ENCODE data around the gene TCF20.

- TF ChIP-seq ZFP30 (CRISPR knock-in tag; IDR thresholded peaks at IDR 0.05) (no peak), TCF4 (CRISPR knock-in tag; IDR thresholded peaks at IDR 0.05; ENCODE audit: borderline replicate concordance) (no peak), CSDC2 (CRISPR knock-in tag; IDR thresholded peaks at IDR 0.05) (no peak), GLIS3 (CRISPR knock-in tag; IDR thresholded peaks at IDR 0.05) (no peak), SNAI2 (CRISPR knock-in tag; IDR thresholded peaks at IDR 0.05) (no peak), RARB (CRISPR knock-in tag; IDR thresholded peaks at IDR 0.05) (no peak), ZNF565 (CRISPR knock-in tag; conservative IDR thresholded peaks at IDR 0.05; ENCODE audit: low read depth) (no peak), ZNF70 (CRISPR knock-in tag; IDR thresholded peaks at IDR 0.05) (no peak), OSR1 (CRISPR knock-in tag; IDR thresholded peaks at IDR 0.05) (no peak), ZC3H10 (CRISPR knock-in tag; IDR thresholded peaks at IDR 0.05) (no peak), ARNTL (CRISPR knock-in tag; IDR thresholded peaks at IDR 0.05; ENCODE audit: borderline replicate concordance, low read depth) (no peak)
- TF ChIP-seq, protein P1, sequence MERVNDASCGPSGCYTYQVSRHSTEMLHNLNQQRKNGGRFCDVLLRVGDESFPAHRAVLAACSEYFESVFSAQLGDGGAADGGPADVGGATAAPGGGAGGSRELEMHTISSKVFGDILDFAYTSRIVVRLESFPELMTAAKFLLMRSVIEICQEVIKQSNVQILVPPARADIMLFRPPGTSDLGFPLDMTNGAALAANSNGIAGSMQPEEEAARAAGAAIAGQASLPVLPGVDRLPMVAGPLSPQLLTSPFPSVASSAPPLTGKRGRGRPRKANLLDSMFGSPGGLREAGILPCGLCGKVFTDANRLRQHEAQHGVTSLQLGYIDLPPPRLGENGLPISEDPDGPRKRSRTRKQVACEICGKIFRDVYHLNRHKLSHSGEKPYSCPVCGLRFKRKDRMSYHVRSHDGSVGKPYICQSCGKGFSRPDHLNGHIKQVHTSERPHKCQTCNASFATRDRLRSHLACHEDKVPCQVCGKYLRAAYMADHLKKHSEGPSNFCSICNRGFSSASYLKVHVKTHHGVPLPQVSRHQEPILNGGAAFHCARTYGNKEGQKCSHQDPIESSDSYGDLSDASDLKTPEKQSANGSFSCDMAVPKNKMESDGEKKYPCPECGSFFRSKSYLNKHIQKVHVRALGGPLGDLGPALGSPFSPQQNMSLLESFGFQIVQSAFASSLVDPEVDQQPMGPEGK (CRISPR knock-in tag; IDR thresholded peaks at IDR 0.05; ENCODE audit: borderline replicate concordance): no peak
- TF ChIP-seq, protein P2, sequence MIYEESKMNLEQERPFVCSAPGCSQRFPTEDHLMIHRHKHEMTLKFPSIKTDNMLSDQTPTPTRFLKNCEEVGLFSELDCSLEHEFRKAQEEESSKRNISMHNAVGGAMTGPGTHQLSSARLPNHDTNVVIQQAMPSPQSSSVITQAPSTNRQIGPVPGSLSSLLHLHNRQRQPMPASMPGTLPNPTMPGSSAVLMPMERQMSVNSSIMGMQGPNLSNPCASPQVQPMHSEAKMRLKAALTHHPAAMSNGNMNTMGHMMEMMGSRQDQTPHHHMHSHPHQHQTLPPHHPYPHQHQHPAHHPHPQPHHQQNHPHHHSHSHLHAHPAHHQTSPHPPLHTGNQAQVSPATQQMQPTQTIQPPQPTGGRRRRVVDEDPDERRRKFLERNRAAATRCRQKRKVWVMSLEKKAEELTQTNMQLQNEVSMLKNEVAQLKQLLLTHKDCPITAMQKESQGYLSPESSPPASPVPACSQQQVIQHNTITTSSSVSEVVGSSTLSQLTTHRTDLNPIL (CRISPR knock-in tag; IDR thresholded peaks at IDR 0.05; ENCODE audit: low read depth): no peak
- TF ChIP-seq, protein P3, sequence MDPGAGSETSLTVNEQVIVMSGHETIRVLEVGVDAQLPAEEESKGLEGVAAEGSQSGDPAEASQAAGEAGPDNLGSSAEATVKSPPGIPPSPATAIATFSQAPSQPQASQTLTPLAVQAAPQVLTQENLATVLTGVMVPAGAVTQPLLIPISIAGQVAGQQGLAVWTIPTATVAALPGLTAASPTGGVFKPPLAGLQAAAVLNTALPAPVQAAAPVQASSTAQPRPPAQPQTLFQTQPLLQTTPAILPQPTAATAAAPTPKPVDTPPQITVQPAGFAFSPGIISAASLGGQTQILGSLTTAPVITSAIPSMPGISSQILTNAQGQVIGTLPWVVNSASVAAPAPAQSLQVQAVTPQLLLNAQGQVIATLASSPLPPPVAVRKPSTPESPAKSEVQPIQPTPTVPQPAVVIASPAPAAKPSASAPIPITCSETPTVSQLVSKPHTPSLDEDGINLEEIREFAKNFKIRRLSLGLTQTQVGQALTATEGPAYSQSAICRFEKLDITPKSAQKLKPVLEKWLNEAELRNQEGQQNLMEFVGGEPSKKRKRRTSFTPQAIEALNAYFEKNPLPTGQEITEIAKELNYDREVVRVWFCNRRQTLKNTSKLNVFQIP (CRISPR knock-in tag; IDR thresholded peaks at IDR 0.05; ENCODE audit: borderline replicate concordance, low read depth): no peak
These were observed 6.5 kb downstream of the TCF20 start for GRCh38 chr22:42263944-42264343.
